H1 (cell line): ENCODE data around the gene KIF26A. TPM values are rescaled to one million over a fixed set of nuclear protein-coding genes. Genes with fewer than 3 reads are reported as not detected.
A peak's percentile ranks its signal among the peaks of the same experiment; 100 is the strongest.

ENCODE experiments used
- CTCF ChIA-PET: fragments of 300-600 bp; sonication (Branson Sonifier 250); formaldehyde crosslinking; loops from one replicate; lab custom pipeline; 2021; ENCODE audit not compliant: partially characterized antibody; lab: Charles Lee
- POLR2A ChIA-PET: fragments of 300-600 bp; sonication (Branson Sonifier 250); formaldehyde crosslinking; loops from one replicate; lab custom pipeline; 2021; ENCODE audit warnings: inconsistent platforms; ENCODE audit not compliant: partially characterized antibody; lab: Charles Lee
- DNase-seq, 2 experiments: peaks; one replicate each; pipeline versions ENCODE4 v3.0.0 to v3.0.0-alpha.2; 2010 to 2022; ENCODE audit warnings: low spot score in 2 of 2, low read depth in 1 of 2, mixed read lengths in 1 of 2
- FAIRE-seq: peaks from 2 replicates; lab custom pipeline; 2011; peaks lifted over from hg19 to GRCh38; lab: Jason Lieb, UNC
- H2AFZ ChIP-seq: 2 replicates; pipeline ENCODE4 v1.8.1; 2012; ENCODE audit warnings: low read length, inconsistent platforms
- H2AK5ac ChIP-seq: 2 replicates; pipeline ENCODE4 v1.6.1; 2013; ENCODE audit warnings: low read depth, low read length
- H2BK120ac ChIP-seq: replicated peaks from 2 replicates; pipeline ENCODE3; 2013; ENCODE audit warnings: low read depth, low read length, inconsistent platforms
- H2BK12ac ChIP-seq: 2 replicates; pipeline ENCODE4 v1.6.1; 2013; ENCODE audit warnings: low read depth, low read length
- H2BK15ac ChIP-seq: 2 replicates; pipeline ENCODE4 v1.6.1; 2013; ENCODE audit warnings: low read length
- H2BK20ac ChIP-seq: 2 replicates; pipeline ENCODE4 v1.6.1; 2013; ENCODE audit warnings: low read length
- H2BK5ac ChIP-seq: 2 replicates; pipeline ENCODE4 v1.6.1; 2013; ENCODE audit warnings: low read depth, low read length
- H3K14ac ChIP-seq: 2 replicates; pipeline ENCODE4 v1.6.1; 2013; ENCODE audit warnings: inconsistent platforms; ENCODE audit not compliant: insufficient read length
- H3K18ac ChIP-seq: 2 replicates; pipeline ENCODE4 v1.6.1; 2013; ENCODE audit warnings: low read length; ENCODE audit errors: extremely low read depth
- H3K23ac ChIP-seq: 2 replicates; pipeline ENCODE4 v1.6.1; 2013; ENCODE audit warnings: inconsistent platforms; ENCODE audit not compliant: insufficient read length
- H3K23me2 ChIP-seq: 2 replicates; pipeline ENCODE4 v1.6.1; 2013; ENCODE audit warnings: low read depth, low read length
- H3K27ac ChIP-seq: 2 replicates; pipeline ENCODE4 v1.6.1; 2011; ENCODE audit warnings: low read depth, low read length, inconsistent platforms
- H3K27me3 ChIP-seq, 4 experiments: replicated peaks in 1 of 4; 1 replicate in 1 of 4; 2 replicates in 3 of 4; pipeline versions ENCODE4 v1.6.1 to v1.8.1; 2011 to 2013; ENCODE audit warnings: low read length in 3 of 4, mild to moderate bottlenecking in 3 of 4, inconsistent platforms in 2 of 4, mixed read lengths in 2 of 4, moderate library complexity in 1 of 4; ENCODE audit not compliant: control insufficient read depth in 3 of 4, insufficient read depth in 3 of 4; ENCODE audit errors: extremely low read depth in 1 of 4
- H3K36me3 ChIP-seq, 4 experiments: 2 replicates each; pipeline versions ENCODE4 v1.6.1 to v1.8.1; 2011 to 2013; ENCODE audit warnings: mild to moderate bottlenecking in 4 of 4, low read length in 3 of 4, moderate library complexity in 2 of 4, control low read depth in 1 of 4, inconsistent platforms in 1 of 4; ENCODE audit not compliant: insufficient read depth in 4 of 4, control insufficient read depth in 2 of 4
- H3K4ac ChIP-seq: replicated peaks from 2 replicates; pipeline ENCODE3; 2013; ENCODE audit warnings: low read length, low read depth, mixed read lengths, inconsistent platforms; ENCODE audit not compliant: insufficient read length
- H3K4me1 ChIP-seq, 4 experiments: replicated peaks in 1 of 4; 1 replicate in 1 of 4; 2 replicates in 3 of 4; pipeline versions ENCODE4 v1.6.1 to v1.8.1; 2011 to 2013; ENCODE audit warnings: low read length in 3 of 4, inconsistent platforms in 2 of 4, mixed read lengths in 1 of 4; ENCODE audit not compliant: insufficient read depth in 4 of 4, control insufficient read depth in 3 of 4
- H3K4me2 ChIP-seq, 2 experiments: 2 replicates each; pipeline versions ENCODE4 v1.6.1 to v1.8.1; 2011 to 2013; ENCODE audit warnings: low read depth in 2 of 2, low read length in 2 of 2, control low read depth in 1 of 2, inconsistent platforms in 1 of 2, mild to moderate bottlenecking in 1 of 2; ENCODE audit not compliant: insufficient read depth in 1 of 2
- H3K4me3 ChIP-seq, 4 experiments: fragments of 200-600, 300-600 bp in 1 of 4; sonication (generic), shearing (Covaris generic), sonication (Bioruptor Twin) in 1 of 4; 2 replicates each; pipeline versions ENCODE4 v1.5.1 to v1.8.1; 2011 to 2016; ENCODE audit warnings: low read length in 4 of 4, low read depth in 3 of 4, control low read depth in 2 of 4, inconsistent platforms in 2 of 4, mild to moderate bottlenecking in 2 of 4, mixed read lengths in 1 of 4, moderate library complexity in 1 of 4; ENCODE audit not compliant: insufficient read depth in 2 of 4; ENCODE audit errors: extremely low read depth in 1 of 4
- H3K56ac ChIP-seq: replicated peaks from 2 replicates; pipeline ENCODE3; 2013; ENCODE audit warnings: low read depth, mild to moderate bottlenecking, mixed read lengths, low read length, inconsistent platforms; ENCODE audit not compliant: insufficient read length
- H3K79me1 ChIP-seq: 2 replicates; pipeline ENCODE4 v1.6.1; 2013; ENCODE audit warnings: low read depth, low read length, control low read depth
- H3K79me2 ChIP-seq, 2 experiments: 2 replicates each; pipeline versions ENCODE4 v1.6.1 to v1.8.1; 2012 to 2013; ENCODE audit warnings: low read length in 2 of 2, mild to moderate bottlenecking in 2 of 2, inconsistent platforms in 1 of 2; ENCODE audit not compliant: insufficient read depth in 2 of 2, control insufficient read depth in 1 of 2
- H3K9ac ChIP-seq, 4 experiments: replicated peaks in 1 of 4; 1 replicate in 1 of 4; 2 replicates in 3 of 4; pipeline versions ENCODE4 v1.6.1 to v1.8.1; 2011 to 2013; ENCODE audit warnings: low read depth in 3 of 4, low read length in 3 of 4, control low read depth in 2 of 4, mild to moderate bottlenecking in 2 of 4, moderate library complexity in 2 of 4, inconsistent platforms in 1 of 4; ENCODE audit errors: extremely low read depth in 1 of 4
- H3K9me3 ChIP-seq, 2 experiments: 2 replicates each; pipeline versions ENCODE4 v1.6.1 to v1.8.1; 2012 to 2013; ENCODE audit warnings: mild to moderate bottlenecking in 2 of 2, moderate library complexity in 2 of 2, control low read depth in 1 of 2, inconsistent platforms in 1 of 2, low read depth in 1 of 2, low read length in 1 of 2, mixed read lengths in 1 of 2; ENCODE audit not compliant: insufficient read depth in 2 of 2
- H4K20me1 ChIP-seq, 2 experiments: replicated peaks in 1 of 2; 2 replicates each; pipeline versions ENCODE3 to v1.8.1; 2011 to 2013; ENCODE audit warnings: inconsistent platforms in 2 of 2, low read length in 2 of 2, mild to moderate bottlenecking in 1 of 2; ENCODE audit not compliant: insufficient read depth in 2 of 2, control insufficient read depth in 1 of 2
- H4K5ac ChIP-seq: 2 replicates; pipeline ENCODE4 v1.6.1; 2013; ENCODE audit warnings: low read length, low read depth, mixed read lengths, inconsistent platforms; ENCODE audit not compliant: insufficient read length
- H4K8ac ChIP-seq: 2 replicates; pipeline ENCODE4 v1.8.0; 2013; ENCODE audit warnings: mild to moderate bottlenecking, moderate library complexity, low read length, inconsistent platforms; ENCODE audit not compliant: insufficient read depth; ENCODE audit errors: extremely low read depth
- H4K91ac ChIP-seq: replicated peaks from 2 replicates; pipeline ENCODE3; 2013; ENCODE audit warnings: low read length, mixed read lengths, inconsistent platforms; ENCODE audit not compliant: insufficient read length
- BACH1 ChIP-seq: IDR thresholded peaks from 2 replicates; pipeline ENCODE4 v1.6.1; 2012; ENCODE audit warnings: low read length, improper control_type of control experiment
- CBX5 ChIP-seq: fragments of 300-800, 300-1000 bp; sonication (generic); IDR thresholded peaks from 2 replicates; pipeline ENCODE4 v1.7.1; 2016; ENCODE audit warnings: antibody characterized with exemption, low read length, low read depth
- CTBP2 ChIP-seq: IDR thresholded peaks from 2 replicates; pipeline ENCODE4 v1.7.0; 2011; ENCODE audit warnings: borderline replicate concordance, mild to moderate bottlenecking, moderate library complexity, mixed read lengths, low read length; ENCODE audit not compliant: insufficient read depth, insufficient read length
- NANOG ChIP-seq: IDR thresholded peaks from 2 replicates; pipeline ENCODE4 v1.6.1; 2011; ENCODE audit warnings: low read length, low read depth, mild to moderate bottlenecking, inconsistent platforms; ENCODE audit not compliant: insufficient read depth, poor library complexity, severe bottlenecking
- SAP30 ChIP-seq: fragments of 300-600 bp; sonication (generic); IDR thresholded peaks from 2 replicates; pipeline ENCODE4 v1.7.1; 2012; ENCODE audit warnings: low read length, moderate library complexity, mild to moderate bottlenecking, inconsistent platforms; ENCODE audit not compliant: insufficient read depth, insufficient replicate concordance
- SIRT6 ChIP-seq: IDR thresholded peaks from one replicate; pipeline ENCODE4 v1.7.1; 2012; ENCODE audit warnings: low read length, inconsistent platforms
- SP4 ChIP-seq: IDR thresholded peaks from 2 replicates; pipeline ENCODE4 v1.6.1; 2012; ENCODE audit warnings: low read length, inconsistent platforms
- SRF ChIP-seq: IDR thresholded peaks from 2 replicates; pipeline ENCODE4 v1.6.1; 2011; ENCODE audit warnings: mild to moderate bottlenecking, low read depth, low read length, moderate library complexity
- TCF12 ChIP-seq: IDR thresholded peaks from 2 replicates; pipeline ENCODE4 v1.6.1; 2011; ENCODE audit warnings: low read depth, mild to moderate bottlenecking, low read length
- TEAD4 ChIP-seq: IDR thresholded peaks from 2 replicates; pipeline ENCODE4 v1.6.1; 2012; ENCODE audit warnings: low read depth, low read length, inconsistent platforms, mixed read lengths
- ZNF274 ChIP-seq: IDR thresholded peaks from 2 replicates; pipeline ENCODE4 v1.7.0; 2012; ENCODE audit warnings: low read length, borderline replicate concordance; ENCODE audit errors: extremely low read depth
- WGBS, 2 experiments: shearing (Covaris generic) in 1 of 2; methylation state at CpG; one replicate each; pipeline versions ENCODE4 v1.1.6 to v1.1.7; 2013 to 2015; ENCODE audit warnings: low lambda C conversion rate in 2 of 2, mixed read lengths in 2 of 2, inconsistent platforms in 1 of 2, low coverage in 1 of 2, missing lambda C conversion rate in 1 of 2; ENCODE audit not compliant: insufficient replicate concordance in 2 of 2, insufficient coverage in 1 of 2, insufficient read length in 1 of 2; ENCODE audit errors: extremely low coverage in 1 of 2, missing lambda C conversion rate in 1 of 2; 5-methylcytosine and 5-hydroxymethylcytosine counted together
- polyA plus RNA-seq, 7 experiments: library from polyadenylated mRNA; depleted of rRNA in 3 of 7; stranded (reverse) in 5 of 7; unstranded in 2 of 7; fragments of >200 nt in 5 of 7; fragments of 200-250 nt in 2 of 7; gene quantifications; 1 replicate in 5 of 7; 2 replicates in 1 of 7; 4 replicates in 1 of 7; pipeline versions ENCODE4 v1.2.1 to v1.2.3, GENCODE V29; 2011 to 2013; ENCODE audit warnings: missing spikeins in 2 of 7, mixed read lengths in 2 of 7
- total RNA-seq: library from RNA; stranded (reverse); fragmentation: NEBNext Ultra II Directional; extraction: Animal tissue kit (Norgen Biotek cat#: 25700); gene quantifications from 2 replicates; pipeline ENCODE4 v1.2.1, GENCODE V29; 2021

KIF26A gene
- total and polyA plus RNA-seq, 2 of the 8 experiments (the other 6 are each of a cell fraction or from before 2014, with no cell fraction given): 11.5 to 41.6 TPM

DNA sequence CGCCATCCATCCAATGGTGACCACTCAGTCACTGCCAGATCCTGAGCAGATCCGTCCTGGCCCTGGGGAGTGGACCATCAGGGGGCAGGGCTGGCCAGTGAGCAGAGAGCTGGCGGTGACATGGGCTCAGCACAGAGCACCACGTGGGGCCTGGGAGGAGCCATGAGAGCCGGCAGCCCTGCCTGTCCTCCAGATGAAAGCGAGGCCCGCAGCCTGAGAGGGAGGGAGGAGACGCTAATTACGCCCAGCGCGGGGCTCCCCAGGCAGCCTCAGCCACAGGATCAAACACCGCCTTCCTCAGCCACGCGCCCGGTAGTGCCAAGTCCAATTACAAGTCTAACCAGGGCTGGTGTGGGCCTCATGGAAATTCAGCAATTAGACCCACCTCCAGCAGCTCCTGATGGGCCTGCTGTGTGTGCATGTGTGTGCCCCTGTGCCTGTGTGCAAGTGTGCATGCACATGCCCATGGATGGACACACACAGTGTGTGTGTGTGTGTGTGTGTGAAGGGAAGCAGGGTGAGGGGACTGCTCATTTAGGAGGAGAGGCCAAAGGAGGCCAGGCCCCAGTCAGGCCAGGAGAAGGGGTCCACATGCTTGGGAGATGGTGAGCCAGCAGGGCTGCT lies 68.0 kb downstream of the KIF26A start:
- Histone ChIP-seq H3K4me1 (peaks cover 0 to 7% (median 0%) of the 10 kb centered on the region in 4 experiments; a peak in 1 of 7 replicates), H3K79me1 (no peaks in the 10 kb centered on the region), H2BK20ac (no peak overlapping the region), H4K5ac (no peak overlapping the region), H3K23ac (no peak overlapping the region), H3K9me3 (no peaks in the 10 kb centered on the region), H2BK15ac (no peak overlapping the region), H3K9ac (no peak overlapping the region), H3K27me3 (no peaks in the 10 kb centered on the region), H3K23me2 (peaks cover 14% of the 10 kb centered on the region; the same call in 1 of the 2 replicates), H3K79me2 (no peaks in the 10 kb centered on the region), H4K8ac (no peak overlapping the region), H3K4me3 (no peak overlapping the region), H3K14ac (no peak overlapping the region), H2AK5ac (no peak overlapping the region), H3K4ac (no peak overlapping the region), H3K18ac (peak overlapping the region; percentile 32; the same call in 1 of the 2 replicates), H3K56ac (no peak overlapping the region), H2BK5ac (no peak overlapping the region), H4K20me1 (no peaks in the 10 kb centered on the region), H4K91ac (peak overlapping the region; percentile 27), H2BK120ac (no peak overlapping the region), H3K27ac (no peak overlapping the region), H3K4me2 (no peak overlapping the region), H3K36me3 (no peaks in the 10 kb centered on the region), H2AFZ (no peak overlapping the region), H2BK12ac (no peak overlapping the region)
- DNase-seq: no peak
- WGBS, 2 experiments: 85% methylated on average over 14 of the region's 15 CpGs; no CpG with 5 or more reads in 1 of the 2 experiments
- FAIRE-seq: no peak
- ChIA-PET CTCF (interaction anchor here (0.8 to 2.0 kb wide), 6 partner anchors 16 to 445 kb away, joined by 3 to 6 read pairs (median 4); no protein-coding TSS in a partner anchor), POLR2A (no interaction called here)
- no peak for TF ChIP-seq BACH1
- TF ChIP-seq TCF12: no peak
- no peak for TF ChIP-seq SRF
- no peak for TF ChIP-seq NANOG
- TF ChIP-seq SIRT6: no peak
- no peak for TF ChIP-seq CBX5
- TF ChIP-seq SAP30: no peak
- TF ChIP-seq ZNF274: no peak
- TF ChIP-seq SP4: no peak
- TF ChIP-seq TEAD4: no peak
- TF ChIP-seq CTBP2: no peak
